Kidney epithelial cell (primary cell): Measurements from ENCODE around the gene NUDCD2. TPM values are rescaled to one million over a fixed set of nuclear protein-coding genes. Genes with fewer than 3 reads are reported as not detected.

Source experiments
- DNase-seq: peaks from one replicate; pipeline ENCODE4 v3.0.0-alpha.2; 2010; ENCODE audit warnings: low read depth
- H3K27me3 ChIP-seq: 2 replicates; pipeline ENCODE4 v1.6.0; 2011; ENCODE audit warnings: low read length; ENCODE audit not compliant: control insufficient read depth, insufficient read depth
- H3K36me3 ChIP-seq: 2 replicates; pipeline ENCODE4 v1.5.1; 2011; ENCODE audit warnings: low read length; ENCODE audit not compliant: control insufficient read depth, insufficient read depth
- H3K4me3 ChIP-seq: 2 replicates; pipeline ENCODE4 v1.5.1; 2011; ENCODE audit warnings: low read depth, mild to moderate bottlenecking, control low read depth, low read length
- CTCF ChIP-seq: IDR thresholded peaks from 2 replicates; pipeline ENCODE4 v1.5.1; 2011; ENCODE audit warnings: mild to moderate bottlenecking, moderate library complexity, low read length, control low read depth, inconsistent platforms; ENCODE audit not compliant: insufficient read depth, poor library complexity, severe bottlenecking
- total RNA-seq: library from RNA; depleted of rRNA; stranded (reverse); fragments of >200 nt; gene quantifications from 2 replicates; pipeline ENCODE4 v1.2.3, GENCODE V29; 2015

NUDCD2 gene
- total RNA-seq, 1 donor from 2014 or later = 5.4 TPM

- TF ChIP-seq CTCF = no peak
- H3K4me3 ChIP-seq = no peak overlapping the region
- no peaks in the 10 kb centered on the region for H3K27me3 ChIP-seq
- H3K36me3 ChIP-seq = no peaks in the 10 kb centered on the region
- no peak for DNase-seq
Measured at GRCh38 chr5:163453705-163454104, 6.2 kb downstream of the NUDCD2 start.

- no peak for DNase-seq
- Histone ChIP-seq H3K4me3 (no peak overlapping the region), H3K36me3 (no peaks in the 10 kb centered on the region), H3K27me3 (no peaks in the 10 kb centered on the region)
- TF ChIP-seq CTCF = no peak
Measured at GRCh38 chr5:163451489-163451888, 8.4 kb downstream of the NUDCD2 start.

DNA sequence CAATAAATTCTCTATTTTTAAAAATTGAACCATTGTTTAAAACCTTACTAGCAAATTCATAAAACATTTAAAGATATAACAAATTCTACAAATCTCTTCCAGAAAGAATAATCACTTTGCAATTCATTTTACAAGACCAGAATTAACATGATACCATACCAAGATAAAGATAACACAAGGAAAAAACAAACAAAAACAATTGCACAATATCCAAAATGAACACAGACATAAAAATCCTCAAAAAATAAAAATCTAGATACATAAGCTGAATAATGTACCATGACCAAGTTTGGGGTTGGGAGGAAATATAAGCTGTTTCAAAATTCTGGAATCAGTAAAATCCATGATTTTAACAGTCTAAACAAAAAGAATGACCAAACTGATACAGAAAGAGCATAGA, 11.4 kb downstream of the NUDCD2 start:
- no peak for TF ChIP-seq CTCF

DNA sequence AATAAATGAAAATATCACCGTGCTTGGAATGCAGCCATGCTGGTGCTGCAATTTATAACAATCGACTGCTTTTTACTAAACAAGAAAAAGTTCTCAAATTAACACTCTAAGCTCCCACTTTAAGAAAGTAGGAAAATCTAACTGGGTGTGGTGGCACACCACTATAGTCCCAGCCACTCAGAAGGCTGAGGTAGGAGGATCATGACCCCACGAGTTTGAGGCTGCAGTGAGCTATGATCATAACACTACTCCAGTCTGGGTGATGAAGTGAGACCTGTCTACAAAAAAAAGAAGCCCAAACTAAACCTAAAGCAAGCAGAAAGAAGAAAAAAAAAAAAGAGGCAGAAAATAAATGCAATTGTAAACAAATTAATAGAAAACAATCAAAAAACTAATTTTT, 12.0 kb downstream of the NUDCD2 start:
- no peaks in the 10 kb centered on the region for H3K27me3 ChIP-seq
- no peaks in the 10 kb centered on the region for H3K36me3 ChIP-seq
- H3K4me3 ChIP-seq = no peak overlapping the region
- no peak for DNase-seq
- no peak for TF ChIP-seq CTCF

More for the DNA sequence above, 11.4 kb downstream of the NUDCD2 start:
- no peak for DNase-seq
- Histone ChIP-seq H3K4me3 (no peak overlapping the region), H3K27me3 (no peaks in the 10 kb centered on the region), H3K36me3 (no peaks in the 10 kb centered on the region)

- no peaks in the 10 kb centered on the region for H3K36me3 ChIP-seq
Measured at GRCh38 chr5:163447191-163447590, 12.7 kb downstream of the NUDCD2 start.

More at GRCh38 chr5:163447191-163447590, 12.7 kb downstream of the NUDCD2 start:
- no peaks in the 10 kb centered on the region for H3K27me3 ChIP-seq
- no peak overlapping the region for H3K4me3 ChIP-seq
- no peak for TF ChIP-seq CTCF
- DNase-seq = no peak
